GM08714 (cell line): Measurements from ENCODE around the gene CTTNBP2NL.
"Not testable (repeated sequence)": the region's sequence is repeated elsewhere in the genome, so short reads cannot be mapped to it uniquely, and the experiment has no call there.

Experiments
- H3K4me3 ChIP-seq: fragments of 200-500 bp; sonication (Bioruptor generic); 2 replicates; pipeline ENCODE4 v1.5.1; 2014; ENCODE audit warnings: mild to moderate bottlenecking, low read length, inconsistent platforms
- ZNF274 ChIP-seq: IDR thresholded peaks from 2 replicates; pipeline ENCODE4 v1.6.1; 2012; ENCODE audit warnings: mild to moderate bottlenecking, low read depth, low read length

The CTTNBP2NL gene

GRCh38 chr1:112457955-112458354, 61.9 kb downstream of the CTTNBP2NL start:
- TF ChIP-seq ZNF274 = no peak
- H3K4me3 ChIP-seq = no peak overlapping the region

GRCh38 chr1:112458756-112459155, 62.7 kb downstream of the CTTNBP2NL start:
- no peak for TF ChIP-seq ZNF274

GRCh38 chr1:112460615-112461014, 64.6 kb downstream of the CTTNBP2NL start:
- no peak overlapping the region for H3K4me3 ChIP-seq
- TF ChIP-seq ZNF274 = no peak

More at GRCh38 chr1:112458756-112459155, 62.7 kb downstream of the CTTNBP2NL start:
- H3K4me3 ChIP-seq = no peak overlapping the region

- TF ChIP-seq ZNF274 = no peak
These were observed 65.3 kb downstream of the CTTNBP2NL start for GRCh38 chr1:112461200-112461871.

GRCh38 chr1:112462953-112463279, 66.9 kb downstream of the CTTNBP2NL start:
- H3K4me3 ChIP-seq = no peak overlapping the region
- no peak for TF ChIP-seq ZNF274

More at GRCh38 chr1:112461200-112461871, 65.3 kb downstream of the CTTNBP2NL start:
- no peak overlapping the region for H3K4me3 ChIP-seq

GRCh38 chr1:112464501-112464900, 68.5 kb downstream of the CTTNBP2NL start:
- no peak for TF ChIP-seq ZNF274
- no peak overlapping the region for H3K4me3 ChIP-seq

- H3K4me3 ChIP-seq = no peak overlapping the region
- no peak for TF ChIP-seq ZNF274
These were observed 69.1 kb downstream of the CTTNBP2NL start for GRCh38 chr1:112465122-112465521.

GRCh38 chr1:112466078-112466660, 70.2 kb downstream of the CTTNBP2NL start:
- TF ChIP-seq ZNF274 = no peak
- peak overlapping the region; percentile 16; the same call in 1 of the 2 replicates for H3K4me3 ChIP-seq

- H3K4me3 ChIP-seq = not testable (repeated sequence)
These were observed 74.3 kb downstream of the CTTNBP2NL start for GRCh38 chr1:112470324-112470723.

GRCh38 chr1:112470966-112471365, 75.0 kb downstream of the CTTNBP2NL start:
- TF ChIP-seq ZNF274 = no peak
- no peak overlapping the region for H3K4me3 ChIP-seq

- H3K4me3 ChIP-seq = no peak overlapping the region
- no peak for TF ChIP-seq ZNF274
These were observed 76.1 kb downstream of the CTTNBP2NL start for GRCh38 chr1:112472142-112472541.

GRCh38 chr1:112477550-112477949, 81.5 kb downstream of the CTTNBP2NL start:
- no peak for TF ChIP-seq ZNF274
- no peak overlapping the region for H3K4me3 ChIP-seq

- H3K4me3 ChIP-seq = no peak overlapping the region
- no peak for TF ChIP-seq ZNF274
These were observed 82.3 kb downstream of the CTTNBP2NL start for GRCh38 chr1:112478314-112478713.

- not testable (repeated sequence) for H3K4me3 ChIP-seq
These were observed 90.0 kb downstream of the CTTNBP2NL start for GRCh38 chr1:112486063-112486462.

GRCh38 chr1:112487686-112488085, 91.7 kb downstream of the CTTNBP2NL start:
- H3K4me3 ChIP-seq = not testable (repeated sequence)

- no peak for TF ChIP-seq ZNF274
- H3K4me3 ChIP-seq = no peak overlapping the region
These were observed 92.1 kb downstream of the CTTNBP2NL start for GRCh38 chr1:112488141-112488540.
